Measurements from ENCODE around the gene ATG2B.
A peak's percentile ranks its signal among the peaks of the same experiment; 100 is the strongest.

GRCh38 chr14:96362071-96362964 lies 823 bp downstream of the ATG2B start:
- TF ChIP-seq CTCF (IDR thresholded peaks at IDR 0.05) (no peak), POLR2A (IDR thresholded peaks at IDR 0.05) (peak; percentile 24)

Data from prostate gland (tissue), 2 donors.